SK-N-SH treated with all-trans-retinoic acid at 6 μM for 48 hours (cell line): Measurements from ENCODE around the gene AARSD1.
"Not testable (repeated sequence)": the region's sequence is repeated elsewhere in the genome, so short reads cannot be mapped to it uniquely, and the experiment has no call there.

ENCODE experiments used
- ATAC-seq: fragments of 200-7000 bp; cut with Tn5 transposase; 3 replicates; pipeline ENCODE4 v1.9.1; 2020; ENCODE audit warnings: mild to moderate bottlenecking, moderate library complexity
- ARNTL ChIP-seq: fragments of 450-650 bp; formaldehyde crosslinking; IDR thresholded peaks from 2 replicates; pipeline ENCODE4 v1.5.0; 2020; ENCODE audit warnings: low read depth, mild to moderate bottlenecking, moderate library complexity, borderline replicate concordance
- BACH2 ChIP-seq: fragments of 250-450 bp; sonication (Bioruptor Pico); IDR thresholded peaks from 2 replicates; pipeline ENCODE4 v1.9.0; 2021; ENCODE audit warnings: mild to moderate bottlenecking, borderline replicate concordance
- CREB5 ChIP-seq: fragments of 250-450 bp; sonication (Bioruptor Pico); IDR thresholded peaks from 2 replicates; pipeline ENCODE4 v1.5.1; 2020; ENCODE audit warnings: low read depth, mild to moderate bottlenecking, moderate library complexity
- CSDC2 ChIP-seq: fragments of 250-450 bp; sonication (Bioruptor Pico); IDR thresholded peaks from 2 replicates; pipeline ENCODE4 v1.5.0; 2020; ENCODE audit warnings: mild to moderate bottlenecking, moderate library complexity
- ESRRG ChIP-seq: fragments of 250-450 bp; sonication (Bioruptor Pico); IDR thresholded peaks from 2 replicates; pipeline ENCODE4 v1.6.1; 2021; ENCODE audit warnings: mild to moderate bottlenecking
- GLIS3 ChIP-seq: fragments of 250-450 bp; sonication (Bioruptor Pico); IDR thresholded peaks from 2 replicates; pipeline ENCODE4 v1.5.0; 2020; ENCODE audit warnings: mild to moderate bottlenecking, moderate library complexity
- ISL1 ChIP-seq: fragments of 250-450 bp; sonication (Bioruptor Pico); IDR thresholded peaks from 2 replicates; pipeline ENCODE4 v2.1.2; 2022; ENCODE audit warnings: mild to moderate bottlenecking, moderate library complexity
- PATZ1 ChIP-seq: fragments of 250-450 bp; sonication (Bioruptor Pico); IDR thresholded peaks from 2 replicates; pipeline ENCODE4 v1.8.0; 2020; ENCODE audit warnings: mild to moderate bottlenecking, moderate library complexity, borderline replicate concordance
- POU6F1 ChIP-seq: fragments of 250-450 bp; sonication (Bioruptor Pico); IDR thresholded peaks from 2 replicates; pipeline ENCODE4 v1.8.0; 2021; ENCODE audit warnings: low read depth, mild to moderate bottlenecking, moderate library complexity, borderline replicate concordance
- PPARA ChIP-seq: fragments of 250-450 bp; sonication (Bioruptor Pico); IDR thresholded peaks from 2 replicates; pipeline ENCODE4 v1.5.0; 2020; ENCODE audit warnings: mild to moderate bottlenecking, borderline replicate concordance
- RARB ChIP-seq: fragments of 250-450 bp; sonication (Bioruptor Pico); IDR thresholded peaks from 2 replicates; pipeline ENCODE4 v1.8.0; 2021; ENCODE audit warnings: mild to moderate bottlenecking, moderate library complexity
- TCF4 ChIP-seq: fragments of 250-450 bp; sonication (Bioruptor Pico); IDR thresholded peaks from 2 replicates; pipeline ENCODE4 v1.8.0; 2021; ENCODE audit warnings: mild to moderate bottlenecking, moderate library complexity, borderline replicate concordance
- TOX ChIP-seq: fragments of 250-450 bp; sonication (Bioruptor Pico); IDR thresholded peaks from 2 replicates; pipeline ENCODE4 v1.8.0; 2021; ENCODE audit warnings: mild to moderate bottlenecking, moderate library complexity, borderline replicate concordance
- TSHZ2 ChIP-seq: fragments of 250-450 bp; sonication (Bioruptor Pico); IDR thresholded peaks from 2 replicates; pipeline ENCODE4 v1.5.0; 2020; ENCODE audit warnings: mild to moderate bottlenecking, moderate library complexity
- ZC3H10 ChIP-seq: fragments of 250-450 bp; sonication (Bioruptor Pico); IDR thresholded peaks from 2 replicates; pipeline ENCODE4 v1.5.1; 2021; ENCODE audit warnings: mild to moderate bottlenecking, moderate library complexity
- ZFP3 ChIP-seq: fragments of 250-450 bp; sonication (Bioruptor Pico); IDR thresholded peaks from 2 replicates; pipeline ENCODE4 v1.5.0; 2020; ENCODE audit warnings: mild to moderate bottlenecking, moderate library complexity
- ZFP30 ChIP-seq: fragments of 450-650 bp; formaldehyde crosslinking; IDR thresholded peaks from 2 replicates; pipeline ENCODE4 v1.5.0; 2022; ENCODE audit warnings: mild to moderate bottlenecking, moderate library complexity
- ZNF565 ChIP-seq: fragments of 450-650 bp; formaldehyde crosslinking; conservative IDR thresholded peaks from 2 replicates; pipeline ENCODE4 v1.5.0; 2020; ENCODE audit warnings: low read depth, mild to moderate bottlenecking, moderate library complexity
- ZNF8 ChIP-seq: fragments of 450-650 bp; formaldehyde crosslinking; IDR thresholded peaks from 2 replicates; pipeline ENCODE4 v1.5.0; 2020; ENCODE audit warnings: mild to moderate bottlenecking, moderate library complexity

AARSD1 gene

GRCh38 chr17:42982266-42982665 lies 18.0 kb upstream of the AARSD1 start (continued):
- TF ChIP-seq PATZ1 (CRISPR knock-in tag) (no peak), ZFP30 (CRISPR knock-in tag) (no peak), GLIS3 (no peak), ESRRG (CRISPR knock-in tag) (no peak), TSHZ2 (CRISPR knock-in tag) (no peak), ZNF8 (CRISPR knock-in tag) (no peak), RARB (CRISPR knock-in tag) (no peak)

- peak; percentile 79 for ATAC-seq
- TF ChIP-seq ZNF565 (no peak), ZC3H10 (no peak)
- TF ChIP-seq, all 23 proteins: peak for 0
Measured at GRCh38 chr17:42980766-42981397, 16.6 kb upstream of the AARSD1 start.

GRCh38 chr17:42980274-42980765 lies 16.1 kb upstream of the AARSD1 start, which contains the start of gene RUNDC1:
TSS of gene RUNDC1 (plus strand) at chr17:42980565. CDS start at chr17:42980577, 12 bp downstream.
- peak; percentile 90 for ATAC-seq

GRCh38 chr17:42979511-42980273 lies 15.4 kb upstream of the AARSD1 start, which contains the start of gene PTGES3L:
TSS of gene PTGES3L (minus strand) at chr17:42980080. CDS start at chr17:42980053, 27 bp downstream.
- ATAC-seq: peak; percentile 78
- TF ChIP-seq ZC3H10 (no peak), CSDC2 (no peak), ZFP3 (CRISPR knock-in tag) (no peak), GLIS3 (no peak), TOX (CRISPR knock-in tag) (no peak), PATZ1 (CRISPR knock-in tag) (no peak)

More at GRCh38 chr17:42980274-42980765, 16.1 kb upstream of the AARSD1 start, which contains the start of gene RUNDC1:
- no peak for TF ChIP-seq TCF4
- no peak for TF ChIP-seq PPARA (CRISPR knock-in tag)
- no peak for TF ChIP-seq ISL1
- no peak for TF ChIP-seq BACH2 (CRISPR knock-in tag)
- no peak for TF ChIP-seq CSDC2
- no peak for TF ChIP-seq ESRRG (CRISPR knock-in tag)
- TF ChIP-seq CREB5: no peak
- no peak for TF ChIP-seq ZC3H10
- TF ChIP-seq ARNTL (CRISPR knock-in tag): no peak
- no peak for TF ChIP-seq ZFP30 (CRISPR knock-in tag)
- TF ChIP-seq POU6F1 (CRISPR knock-in tag): no peak
- TF ChIP-seq, all 23 proteins: peak for 0

GRCh38 chr17:42975701-42976100 lies 11.4 kb upstream of the AARSD1 start:
- ATAC-seq: not testable (repeated sequence)
